IPS DF 19.7 (cell line): ENCODE data around the gene CDK8.

Experiments used
- DNase-seq: peaks from one replicate; pipeline ENCODE4 v3.0.0-alpha.2; 2013; ENCODE audit warnings: low read depth, low spot score

Gene CDK8

DNA sequence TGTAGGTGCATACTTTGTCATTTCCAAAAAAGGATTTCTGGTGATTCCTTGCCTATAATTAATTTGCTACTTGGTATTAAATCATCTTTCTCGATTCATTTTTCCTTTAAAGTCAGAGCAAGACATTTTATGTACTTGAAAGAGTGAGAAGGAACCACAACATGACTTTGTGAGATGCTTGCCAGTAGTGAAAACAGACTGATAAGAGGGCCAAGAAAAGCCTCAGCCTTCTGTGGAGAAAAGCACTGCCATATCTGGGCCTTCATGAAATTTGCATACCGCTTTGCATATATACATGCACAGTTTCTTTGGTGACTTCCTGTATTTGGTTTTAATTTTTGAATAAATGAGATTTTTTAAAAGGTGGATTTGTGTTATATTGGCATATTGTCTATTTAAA is 128.4 kb downstream of the CDK8 start:
- DNase-seq, result no peak

GRCh38 chr13:26382835-26383234 is 128.9 kb downstream of the CDK8 start:
- DNase-seq, result no peak

- no peak for DNase-seq
Observed at GRCh38 chr13:26384587-26384986, 130.7 kb downstream of the CDK8 start.

GRCh38 chr13:26386026-26386425 is 132.1 kb downstream of the CDK8 start:
- DNase-seq, result no peak

GRCh38 chr13:26390203-26390602 is 136.3 kb downstream of the CDK8 start:
- no peak for DNase-seq

DNA sequence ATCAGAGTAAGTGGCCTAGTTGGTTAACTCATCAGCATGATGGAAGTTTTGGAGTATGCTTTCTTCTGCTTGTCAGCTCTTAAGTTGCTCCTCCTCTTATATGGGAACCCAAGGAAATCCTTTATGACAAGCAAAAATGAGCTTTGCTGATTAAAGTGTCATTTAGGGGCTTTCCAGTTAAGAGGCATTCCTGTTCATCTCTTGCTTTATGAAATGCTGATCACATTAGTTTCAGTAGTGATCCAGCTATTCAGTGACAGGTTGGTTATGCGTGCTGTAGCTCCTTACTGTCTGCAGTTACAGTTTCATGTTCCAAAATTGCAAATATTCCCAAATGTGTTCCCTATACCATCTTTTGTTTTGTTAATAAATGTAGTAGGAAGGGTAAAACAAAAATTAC is 146.6 kb downstream of the CDK8 start:
- DNase-seq, result no peak

- no peak for DNase-seq
Observed at GRCh38 chr13:26401069-26401468, 147.1 kb downstream of the CDK8 start.

GRCh38 chr13:26401578-26402021 is 147.7 kb downstream of the CDK8 start:
- no peak for DNase-seq

DNA sequence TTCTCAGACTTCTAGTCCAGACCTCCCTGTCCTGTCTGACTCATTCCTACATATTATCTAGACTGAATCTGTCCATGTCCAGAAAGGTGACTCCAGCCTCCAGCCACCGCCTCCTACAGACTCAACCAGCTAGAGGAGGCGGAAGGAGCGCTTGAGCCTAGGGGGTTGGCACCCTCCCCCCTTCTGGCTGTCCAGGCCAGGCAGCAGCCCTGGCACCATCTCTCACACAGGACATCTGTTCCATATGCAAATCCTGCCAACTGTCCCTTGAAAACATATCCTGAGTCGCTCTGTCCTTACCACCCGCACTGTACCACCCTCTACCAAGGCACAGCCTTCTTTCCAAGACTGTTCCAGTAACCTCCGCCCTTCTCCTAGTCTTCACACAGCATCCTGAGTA is 152.9 kb downstream of the CDK8 start:
- no peak for DNase-seq

GRCh38 chr13:26411206-26411605 is 157.3 kb downstream of the CDK8 start:
- no peak for DNase-seq

DNA sequence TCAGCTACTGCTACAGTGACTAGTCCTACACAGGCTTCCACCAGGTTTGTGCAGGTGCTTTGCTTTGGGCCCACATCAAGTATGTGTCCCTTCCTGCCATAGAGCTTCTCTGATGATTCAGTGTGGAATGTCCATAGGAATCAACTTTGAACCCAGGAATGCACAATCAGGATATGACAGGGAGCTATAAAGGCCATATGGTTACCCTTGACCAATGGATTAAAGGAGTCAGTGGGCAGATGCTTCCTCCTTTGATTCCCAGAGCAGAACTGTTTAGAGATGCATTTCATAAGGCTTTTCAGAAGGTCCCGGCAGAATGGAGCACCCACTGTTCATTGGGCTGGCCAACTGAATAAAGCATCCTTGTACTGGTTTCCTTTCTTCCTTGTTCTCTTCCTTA is 158.3 kb downstream of the CDK8 start:
- DNase-seq, result no peak

GRCh38 chr13:26412936-26413716 is 159.2 kb downstream of the CDK8 start:
- DNase-seq, result no peak

- no peak for DNase-seq
Observed at GRCh38 chr13:26420282-26420960, 166.5 kb downstream of the CDK8 start.

- no peak for DNase-seq
Observed at GRCh38 chr13:26422036-26422435, 168.1 kb downstream of the CDK8 start.

DNA sequence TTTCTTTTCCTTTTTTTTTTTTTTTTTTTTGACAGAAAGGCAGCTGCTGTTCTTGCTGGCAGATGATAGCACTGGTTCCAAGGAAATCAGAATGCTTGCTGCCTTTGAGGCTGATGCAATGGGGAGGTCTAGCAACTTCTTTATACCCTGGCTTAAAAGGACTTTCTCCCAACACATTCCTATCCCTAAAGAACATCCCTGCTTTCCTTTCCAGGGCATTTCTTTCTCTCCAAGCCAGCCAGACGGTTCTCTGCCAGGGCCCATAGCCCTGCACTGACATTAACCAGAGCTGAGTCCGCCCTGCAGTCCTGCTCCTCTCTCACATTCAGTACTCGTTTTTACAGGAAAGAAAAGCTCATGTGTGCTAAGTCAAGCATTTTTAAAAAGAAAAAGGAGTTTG is 169.7 kb downstream of the CDK8 start:
- no peak for DNase-seq

- DNase-seq, result no peak
Observed at GRCh38 chr13:26424181-26424580, 170.3 kb downstream of the CDK8 start.

DNA sequence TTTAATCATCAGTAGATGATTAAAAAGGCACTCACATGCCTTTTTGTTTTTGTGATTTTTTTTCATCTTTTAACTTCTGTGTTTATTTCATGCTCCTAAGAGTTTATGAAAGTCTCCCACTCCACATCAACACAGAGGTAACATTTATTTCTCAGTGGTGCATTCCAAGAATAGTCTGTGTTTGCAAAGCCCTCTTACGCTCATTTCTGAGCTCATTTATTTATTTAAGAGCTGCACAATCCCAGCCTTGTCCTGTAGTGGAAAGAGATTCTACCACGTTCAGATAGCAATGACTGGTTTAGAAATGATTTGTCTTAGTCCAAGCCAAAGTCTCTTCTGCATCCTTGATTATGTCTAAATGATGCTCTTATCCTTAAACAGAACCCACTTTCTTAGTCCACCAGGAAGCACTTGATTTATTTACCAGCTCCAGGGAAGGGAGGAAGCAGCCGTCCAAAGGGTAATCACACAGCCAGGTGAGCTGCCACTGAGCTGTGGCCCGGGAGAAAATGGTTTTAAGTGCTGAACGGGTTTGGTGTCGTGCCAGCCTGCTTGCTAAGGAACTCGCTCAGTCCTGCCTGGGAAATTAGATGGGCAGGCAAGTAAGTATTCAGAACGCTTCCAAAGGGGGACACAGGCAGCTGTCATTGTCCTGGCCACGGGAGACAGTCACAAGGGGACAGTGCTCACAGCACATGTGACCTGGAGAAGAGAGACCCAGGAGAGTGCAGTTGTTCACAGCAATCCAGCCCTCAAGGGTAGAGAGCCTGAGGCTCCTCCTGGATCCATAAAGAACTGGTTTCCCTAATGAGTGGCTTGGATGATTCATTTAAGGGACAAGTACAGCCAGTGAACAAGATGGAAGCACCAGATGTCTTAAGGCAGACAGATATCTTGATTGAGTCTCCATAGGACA is 171.8 kb downstream of the CDK8 start:
- DNase-seq, result no peak

- DNase-seq, result no peak
Observed at GRCh38 chr13:26433776-26434175, 179.8 kb downstream of the CDK8 start.

GRCh38 chr13:26435171-26435570 is 181.2 kb downstream of the CDK8 start:
- no peak for DNase-seq

- DNase-seq, result no peak
Observed at GRCh38 chr13:26435646-26436045, 181.7 kb downstream of the CDK8 start.

GRCh38 chr13:26436914-26437313 is 183.0 kb downstream of the CDK8 start:
- no peak for DNase-seq

DNA sequence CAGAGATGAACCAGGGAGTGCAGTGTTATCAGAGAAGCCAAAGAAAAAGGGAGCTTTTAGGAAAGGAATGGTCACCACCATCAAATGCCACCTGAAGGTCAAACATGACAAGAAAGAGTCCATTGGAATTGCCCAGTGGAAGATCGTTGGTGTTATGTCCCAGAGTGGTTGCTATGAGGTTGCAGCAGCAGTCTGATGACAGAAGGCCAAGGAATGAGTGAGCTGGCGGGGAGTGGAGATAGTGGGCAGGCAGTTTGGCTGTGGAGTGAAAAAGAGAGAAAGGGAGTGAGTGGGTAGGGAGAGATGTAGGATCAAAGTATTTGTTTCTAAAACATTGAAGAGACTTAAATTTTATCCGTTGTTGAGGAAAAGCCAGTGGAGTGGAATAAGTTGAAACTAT is 186.2 kb downstream of the CDK8 start:
- no peak for DNase-seq
